ENCODE measurements around the gene NSRP1.

DNA sequence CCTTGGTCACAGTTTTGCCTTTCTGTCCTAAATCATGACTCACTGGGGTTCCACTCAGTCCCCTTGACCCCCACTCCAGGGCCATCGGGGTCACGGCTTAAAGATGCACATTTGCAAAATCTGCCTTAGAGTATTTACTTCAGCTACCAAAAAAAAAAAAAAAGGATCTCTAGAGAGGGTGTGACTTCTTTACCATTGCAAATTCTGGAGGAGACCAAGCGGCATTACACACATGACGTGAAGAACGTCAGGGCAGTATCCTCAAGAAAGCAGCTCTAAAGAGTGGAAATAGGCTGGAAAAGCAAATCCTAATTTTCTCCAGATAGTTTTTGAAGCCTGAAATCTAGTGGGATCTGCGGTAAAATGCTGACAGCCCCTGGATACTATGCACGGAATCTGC lies 93.3 kb downstream of the NSRP1 start:
- TF ChIP-seq, protein P1, sequence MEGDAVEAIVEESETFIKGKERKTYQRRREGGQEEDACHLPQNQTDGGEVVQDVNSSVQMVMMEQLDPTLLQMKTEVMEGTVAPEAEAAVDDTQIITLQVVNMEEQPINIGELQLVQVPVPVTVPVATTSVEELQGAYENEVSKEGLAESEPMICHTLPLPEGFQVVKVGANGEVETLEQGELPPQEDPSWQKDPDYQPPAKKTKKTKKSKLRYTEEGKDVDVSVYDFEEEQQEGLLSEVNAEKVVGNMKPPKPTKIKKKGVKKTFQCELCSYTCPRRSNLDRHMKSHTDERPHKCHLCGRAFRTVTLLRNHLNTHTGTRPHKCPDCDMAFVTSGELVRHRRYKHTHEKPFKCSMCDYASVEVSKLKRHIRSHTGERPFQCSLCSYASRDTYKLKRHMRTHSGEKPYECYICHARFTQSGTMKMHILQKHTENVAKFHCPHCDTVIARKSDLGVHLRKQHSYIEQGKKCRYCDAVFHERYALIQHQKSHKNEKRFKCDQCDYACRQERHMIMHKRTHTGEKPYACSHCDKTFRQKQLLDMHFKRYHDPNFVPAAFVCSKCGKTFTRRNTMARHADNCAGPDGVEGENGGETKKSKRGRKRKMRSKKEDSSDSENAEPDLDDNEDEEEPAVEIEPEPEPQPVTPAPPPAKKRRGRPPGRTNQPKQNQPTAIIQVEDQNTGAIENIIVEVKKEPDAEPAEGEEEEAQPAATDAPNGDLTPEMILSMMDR (IDR thresholded peaks at IDR 0.05; ENCODE audit: extremely low read depth in 1 of 2, insufficient read depth in 1 of 2, low read depth in 1 of 2, low read length in 2 of 2) = no peak
- TF ChIP-seq POLR2AphosphoS5 (IDR thresholded peaks at IDR 0.05; ENCODE audit: insufficient read depth, low read depth, low read length) = no peak
- no peak for TF ChIP-seq EZH2 (IDR thresholded peaks at IDR 0.05; ENCODE audit: borderline replicate concordance, low read depth, low read length, severe bottlenecking)
- TF ChIP-seq GATA2 (IDR thresholded peaks at IDR 0.05; ENCODE audit: insufficient read depth, insufficient read length, low read depth, low read length) = no peak
- no peak for TF ChIP-seq POLR2A (IDR thresholded peaks at IDR 0.05; ENCODE audit: low read depth, low read length)
- TF ChIP-seq FOS (IDR thresholded peaks at IDR 0.05; ENCODE audit: borderline replicate concordance, insufficient read depth, low read length) = no peak

Data from endothelial cell of umbilical vein (primary cell).